Endothelial cell of hepatic sinusoid (primary cell): Measurements from ENCODE around the gene SLC5A9.
"Not testable (repeated sequence)": the region's sequence is repeated elsewhere in the genome, so short reads cannot be mapped to it uniquely, and the experiment has no call there.

ENCODE experiments used
- in situ Hi-C: cut with HindIII; loops from 2 replicates; pipeline ENCODE4 v1.10.0; 2017; ENCODE audit warnings: low sequenced_read_pairs

SLC5A9 gene

DNA sequence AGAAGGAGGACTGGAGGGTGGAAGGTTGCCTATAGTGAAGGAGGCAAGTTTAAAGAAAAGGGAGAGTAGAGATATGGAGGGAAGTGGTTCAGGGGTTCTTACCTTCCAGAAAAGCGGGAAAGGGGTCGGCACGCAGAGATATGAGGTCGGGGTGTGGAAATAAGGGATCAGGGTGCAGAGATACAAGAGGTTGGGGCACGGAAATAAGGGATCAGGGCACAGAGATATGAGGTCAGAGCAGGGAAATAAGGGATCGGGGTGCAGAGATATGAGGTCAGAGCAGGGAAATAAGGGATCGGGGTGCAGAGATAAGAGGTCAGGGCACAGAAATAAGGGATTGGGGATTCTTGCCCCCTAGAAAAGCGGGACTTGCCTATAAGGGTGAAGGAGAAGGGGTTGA, 9.1 kb upstream of the SLC5A9 start:
- in situ Hi-C loops, result not testable (repeated sequence)

DNA sequence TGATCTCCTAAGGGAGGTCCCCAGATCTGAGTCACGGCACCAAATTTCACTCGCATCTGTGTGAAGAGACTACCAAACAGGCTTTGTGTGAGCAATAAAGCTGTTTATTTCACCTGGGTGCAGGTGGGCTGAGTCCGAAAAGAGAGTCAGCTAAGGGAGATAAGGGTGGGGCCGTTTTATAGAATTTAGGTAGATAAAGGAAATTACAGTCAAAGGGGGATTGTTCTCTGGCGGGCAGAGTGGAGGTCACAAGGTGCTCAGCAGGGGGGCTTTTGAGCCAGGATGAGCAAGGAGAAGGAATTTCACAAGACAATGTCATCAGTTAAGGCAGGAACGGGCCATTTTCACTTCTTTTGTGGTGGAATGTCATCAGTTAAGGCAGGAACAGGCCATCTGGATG, 8.2 kb upstream of the SLC5A9 start:
- in situ Hi-C loops, result not testable (repeated sequence)

DNA sequence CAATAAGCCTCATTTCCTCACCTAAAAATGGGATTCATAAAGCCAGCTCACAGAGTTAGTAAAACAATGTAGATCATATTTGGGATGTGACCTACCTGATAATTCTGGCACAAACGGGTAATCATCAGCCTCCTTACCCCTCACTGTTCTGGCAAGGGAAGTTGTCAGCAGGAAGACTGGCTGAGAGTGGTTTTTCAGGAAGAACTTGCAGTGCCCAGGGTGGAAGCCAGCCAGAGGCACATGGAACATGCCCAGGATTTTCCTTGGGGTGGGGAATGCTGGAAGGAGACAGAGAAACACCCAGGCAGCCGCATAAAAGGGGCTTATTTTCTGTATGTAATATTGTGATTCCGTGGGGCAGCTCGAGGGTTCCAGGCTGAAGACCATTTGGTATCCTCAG, 7.7 kb upstream of the SLC5A9 start:
- in situ Hi-C loops, result no loop called here

DNA sequence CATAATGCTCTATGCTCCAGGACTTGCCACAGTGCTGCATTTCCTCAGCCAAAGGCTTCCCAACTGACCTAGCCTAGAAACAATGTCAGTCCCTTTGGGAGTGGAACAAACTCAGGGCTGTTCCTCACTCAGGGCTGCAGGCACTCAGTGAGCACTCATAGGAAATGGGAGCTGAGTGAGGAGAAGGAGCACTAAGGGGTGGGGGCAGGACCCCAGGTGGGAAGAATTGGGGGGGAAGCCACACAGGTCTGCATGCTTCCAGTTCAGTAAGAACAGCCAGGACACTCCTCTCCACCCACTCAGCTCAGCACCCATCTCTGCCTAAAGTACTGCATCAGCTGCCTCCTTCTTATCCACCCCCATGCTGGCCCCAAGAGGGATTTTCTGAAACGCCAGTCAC, 7.3 kb upstream of the SLC5A9 start:
- in situ Hi-C loops, result no loop called here

DNA sequence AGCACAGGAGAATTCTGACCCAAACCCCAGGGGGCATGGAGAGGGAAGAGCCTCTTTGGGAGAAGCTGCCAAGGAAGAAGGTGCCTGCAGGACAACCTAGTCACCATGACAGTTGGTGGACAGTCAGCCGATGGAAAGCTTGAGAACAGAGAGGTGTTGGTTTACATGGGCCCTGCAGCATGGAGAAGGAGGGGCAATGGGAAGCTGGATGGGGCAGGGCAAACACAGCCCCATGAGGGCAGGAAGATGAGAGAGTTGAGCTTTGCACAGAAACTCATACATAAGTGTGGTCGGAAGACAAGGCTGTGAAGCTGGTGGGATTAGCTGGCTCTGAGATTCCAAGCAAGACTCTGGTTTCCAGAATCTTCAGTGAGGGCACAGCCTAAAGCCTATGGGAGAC, 6.6 kb upstream of the SLC5A9 start:
- in situ Hi-C loops, result no loop called here

DNA sequence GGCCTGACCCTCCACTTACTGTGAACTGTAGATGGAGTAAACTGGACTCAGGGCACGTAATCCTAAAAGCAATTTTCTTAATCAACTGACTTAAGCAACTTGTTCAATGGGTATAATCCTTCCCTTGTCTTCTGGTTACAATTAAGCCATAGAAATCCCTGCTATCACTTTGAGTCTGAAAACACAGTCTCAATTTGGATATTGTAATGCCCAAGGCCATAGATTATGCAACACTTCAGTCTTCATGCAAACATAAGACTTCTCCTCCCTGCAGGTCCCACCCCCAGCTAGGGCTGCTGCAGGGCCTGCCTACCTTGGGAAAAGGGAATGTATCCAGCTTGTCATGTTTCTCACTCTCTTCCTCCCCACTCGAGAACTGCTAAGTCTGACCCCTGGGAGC, 6.2 kb upstream of the SLC5A9 start:
- in situ Hi-C loops, result no loop called here

DNA sequence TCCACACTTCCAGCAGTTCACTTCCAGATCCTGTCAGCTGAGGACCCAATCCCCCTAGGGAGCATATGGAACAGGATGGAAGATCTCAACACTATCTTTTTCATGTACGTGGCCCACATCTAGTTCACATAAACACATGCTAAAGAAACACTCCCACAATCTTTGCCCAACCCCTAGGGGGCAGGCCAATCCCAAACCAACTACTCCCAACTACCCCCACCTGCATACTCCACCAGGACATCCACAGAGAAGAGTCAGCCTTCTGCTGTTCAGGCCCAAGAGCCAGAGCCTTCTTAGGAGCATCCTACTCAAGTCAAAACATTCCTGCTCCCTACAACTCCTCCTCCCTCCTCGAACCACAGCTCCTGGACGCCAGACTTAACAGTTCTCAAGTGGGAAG, 5.6 kb upstream of the SLC5A9 start:
- in situ Hi-C loops, result no loop called here

DNA sequence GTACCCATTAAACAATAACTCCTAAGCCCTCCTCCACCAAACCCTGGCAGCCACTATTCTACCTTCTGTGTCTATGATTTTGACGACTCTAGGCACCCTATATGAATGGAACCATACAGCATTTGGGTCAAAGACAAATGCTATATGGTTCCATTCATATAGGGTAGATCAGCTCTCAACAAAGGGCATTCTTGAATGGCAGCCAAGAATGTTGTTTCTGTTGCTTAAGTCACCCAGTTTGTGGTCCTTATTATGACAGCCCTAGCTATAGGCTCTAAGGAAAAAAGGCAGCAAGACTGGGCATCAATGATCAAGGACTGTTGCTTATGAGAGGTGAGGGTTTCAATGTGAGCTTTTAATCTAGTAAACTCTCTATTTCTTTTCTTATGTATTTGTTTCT, 4.7 kb upstream of the SLC5A9 start:
- in situ Hi-C loops, result no loop called here

DNA sequence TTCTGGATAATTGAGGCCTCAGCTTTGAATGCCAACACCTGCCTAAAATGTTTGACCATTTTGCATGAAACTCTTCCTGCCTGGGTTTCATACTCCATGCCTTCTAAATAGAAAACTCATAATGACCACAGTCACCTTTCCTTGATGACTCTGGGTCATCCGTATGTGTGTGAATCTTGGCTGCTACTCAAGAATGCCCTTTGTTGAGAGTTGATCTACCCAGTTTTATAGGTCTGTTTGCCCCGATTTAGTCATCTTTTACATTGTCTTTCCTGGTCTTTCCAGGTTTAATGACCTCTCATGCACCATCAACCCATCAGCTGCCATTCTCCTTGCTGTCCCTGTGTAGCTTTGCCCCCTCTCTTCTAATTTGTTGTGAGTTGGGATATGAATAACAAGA, 2.7 kb upstream of the SLC5A9 start:
- in situ Hi-C loops, result no loop called here

DNA sequence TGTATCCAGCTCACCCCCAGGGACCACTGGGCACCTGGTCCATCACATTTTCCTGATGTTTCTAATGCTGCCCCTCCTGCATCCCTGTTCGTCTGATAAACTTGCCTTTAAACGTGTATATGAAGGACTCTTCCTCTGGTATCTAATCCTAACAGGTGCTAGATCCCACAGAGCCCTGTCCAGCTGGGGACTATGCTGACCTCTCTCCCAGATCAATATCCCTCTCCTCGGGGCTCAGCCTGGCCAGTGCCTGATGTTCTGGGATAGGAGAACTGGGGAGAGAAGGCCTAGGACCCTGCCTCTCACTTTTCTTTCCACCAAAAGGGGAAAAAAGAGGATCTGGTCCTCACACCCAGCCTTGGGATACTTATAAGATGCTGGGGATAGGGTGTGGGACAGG, 1.4 kb upstream of the SLC5A9 start:
- in situ Hi-C loops, result no loop called here

DNA sequence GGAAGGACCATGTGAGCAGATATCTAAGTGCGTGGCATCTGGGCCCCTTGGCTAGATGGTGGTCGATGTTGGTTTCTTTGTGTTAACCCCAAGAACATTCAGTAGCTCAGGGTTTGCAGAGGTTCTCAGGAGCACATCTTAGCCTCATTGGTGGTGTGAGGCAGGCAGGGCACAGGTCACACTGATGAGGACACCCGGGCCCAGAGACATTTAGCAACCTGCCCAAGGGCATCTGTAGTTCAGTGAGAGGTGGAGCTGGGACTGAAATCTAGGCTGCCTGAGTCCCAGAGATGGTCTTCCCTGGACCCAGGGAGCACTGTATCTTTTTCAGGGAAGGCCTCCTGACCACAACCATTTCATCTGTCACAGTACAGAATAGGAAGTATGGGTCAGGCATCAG, 859 bp upstream of the SLC5A9 start:
- in situ Hi-C loops, result no loop called here

DNA sequence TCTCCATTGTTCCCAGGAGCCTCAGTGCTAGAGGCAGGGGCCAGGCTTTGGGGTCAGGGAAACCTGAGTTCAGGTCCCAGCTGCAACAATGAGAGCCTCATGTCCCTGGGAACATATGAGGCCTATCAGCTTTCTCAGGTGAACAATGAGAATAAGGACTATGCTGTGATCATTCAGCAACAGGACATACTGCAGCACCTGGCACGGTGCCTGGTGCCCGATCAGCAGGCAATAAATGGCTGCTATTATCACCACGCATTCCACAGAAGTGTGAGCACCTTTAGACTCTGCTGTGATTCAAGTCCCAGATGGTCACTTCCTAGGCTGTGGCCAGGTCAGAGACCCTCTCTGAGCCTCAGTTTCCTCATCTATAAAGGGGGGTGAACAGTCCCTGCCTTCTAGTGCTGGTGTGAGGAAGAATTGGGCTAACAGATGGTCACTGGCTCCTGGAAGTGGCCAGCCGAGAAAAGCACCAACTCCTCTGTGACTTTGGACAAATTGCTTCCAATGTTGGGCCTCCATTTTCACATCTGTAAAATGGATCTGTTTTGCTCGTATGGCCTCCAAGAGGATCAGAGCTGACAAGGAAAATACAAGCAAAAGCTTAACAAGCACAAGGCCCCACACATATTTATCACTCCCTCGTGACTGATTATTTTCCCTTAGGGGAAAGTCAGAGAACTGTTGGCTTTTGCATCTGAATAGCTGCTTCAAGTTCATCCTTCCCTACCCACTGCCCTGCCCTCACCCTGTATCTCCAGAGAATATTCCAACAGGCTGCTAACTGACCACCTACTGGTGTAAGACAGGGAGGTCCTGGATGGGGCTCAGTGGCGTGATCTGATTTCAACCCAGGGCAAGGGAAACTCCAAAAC, 1.1 kb downstream of the SLC5A9 start:
- in situ Hi-C loops, result no loop called here

DNA sequence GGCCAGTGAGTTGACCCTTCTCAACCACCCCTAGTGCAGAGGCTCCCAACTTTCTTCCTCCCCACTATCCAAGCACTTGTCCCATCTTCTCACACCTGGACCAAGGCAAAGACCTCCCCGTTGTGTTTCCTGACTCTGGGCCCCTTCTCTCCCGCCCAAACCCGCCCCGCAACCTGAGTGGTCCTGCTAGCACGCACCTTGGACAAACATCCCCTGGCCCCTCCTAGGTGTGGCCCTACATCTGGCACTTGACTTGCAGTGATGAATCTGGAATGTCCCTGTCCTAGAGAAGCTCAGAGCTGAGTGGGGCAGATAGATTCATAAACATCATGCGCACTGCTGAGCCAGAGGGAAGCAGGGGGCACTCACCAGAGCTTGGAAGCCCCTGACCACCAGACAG, 2.3 kb downstream of the SLC5A9 start:
- in situ Hi-C loops, result no loop called here

DNA sequence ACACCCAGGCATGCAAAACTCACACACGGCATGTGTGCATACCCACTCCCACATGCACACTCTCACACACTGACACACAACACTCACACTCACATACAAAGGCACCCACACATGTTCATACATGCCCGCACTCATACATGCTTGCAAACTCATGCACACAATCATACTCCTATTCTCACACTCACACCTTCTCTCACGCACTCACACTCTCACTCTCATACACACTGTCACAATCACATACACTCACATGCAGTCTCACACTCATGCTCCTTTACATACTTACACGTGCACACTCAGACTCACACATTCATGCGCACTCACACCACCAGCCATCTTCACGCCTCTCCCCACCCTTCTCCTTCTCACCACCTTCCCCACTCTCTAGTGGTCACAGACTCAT, 3.1 kb downstream of the SLC5A9 start:
- in situ Hi-C loops, result no loop called here

DNA sequence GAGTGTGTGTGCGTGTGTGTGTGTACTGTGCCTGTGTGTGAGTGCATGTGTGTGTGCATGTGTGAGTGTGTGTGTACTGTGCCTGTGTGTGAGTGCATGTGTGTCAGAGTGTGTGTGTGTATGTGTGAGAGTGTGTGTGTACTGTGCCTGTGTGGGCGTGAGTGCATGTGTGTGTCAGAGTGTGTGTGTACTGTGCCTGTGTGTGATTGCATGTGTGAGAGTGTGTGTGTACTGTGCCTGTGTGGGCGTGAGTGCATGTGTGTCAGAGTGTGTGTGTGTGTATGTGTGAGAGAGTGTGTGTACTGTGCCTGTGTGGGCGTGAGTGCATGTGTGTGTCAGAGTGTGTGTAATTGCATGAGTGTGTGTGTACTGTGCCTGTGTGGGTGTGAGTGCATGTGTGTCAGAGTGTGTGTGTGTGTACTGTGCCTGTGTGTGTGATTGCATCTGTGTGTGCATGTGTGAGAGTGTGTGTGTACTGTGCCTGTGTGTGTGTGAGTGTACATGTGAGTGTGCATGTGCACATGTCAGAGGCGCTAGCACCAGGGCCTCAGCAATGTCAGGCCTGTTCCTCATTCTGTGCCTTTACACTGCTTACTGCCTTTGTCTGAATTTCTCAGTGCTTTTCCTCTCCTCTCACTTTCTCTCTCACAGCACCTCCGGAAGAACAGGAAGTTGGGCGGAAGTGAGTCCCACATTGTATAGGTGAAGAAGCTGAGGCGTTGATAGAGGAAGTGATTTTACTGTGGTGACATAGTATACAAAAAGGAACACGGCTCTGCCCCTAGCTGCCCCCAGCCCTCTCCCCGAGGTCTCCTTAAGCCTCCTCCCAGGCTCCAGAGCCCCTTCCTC, 4.9 kb downstream of the SLC5A9 start:
- in situ Hi-C loops, result no loop called here

DNA sequence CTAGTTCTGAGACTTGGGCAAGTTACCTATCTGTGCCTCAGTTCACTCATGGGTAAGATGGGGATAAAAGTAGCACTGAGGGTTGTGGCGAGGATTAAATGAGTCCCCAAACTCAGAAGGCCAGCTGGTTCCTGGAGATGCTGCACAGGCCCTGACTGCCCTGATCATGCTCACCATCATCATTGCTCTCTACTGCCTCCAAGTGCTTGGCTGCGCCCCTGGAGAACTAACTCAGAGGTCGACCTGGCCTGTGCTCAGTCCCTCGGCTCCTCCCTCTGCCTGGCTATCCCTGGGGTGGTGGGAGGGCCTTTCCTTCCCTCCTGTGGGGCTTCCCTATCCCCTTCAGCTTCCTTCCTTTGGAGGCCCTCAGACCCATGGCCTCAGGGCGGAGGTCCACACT, 5.6 kb downstream of the SLC5A9 start:
- in situ Hi-C loops, result no loop called here

DNA sequence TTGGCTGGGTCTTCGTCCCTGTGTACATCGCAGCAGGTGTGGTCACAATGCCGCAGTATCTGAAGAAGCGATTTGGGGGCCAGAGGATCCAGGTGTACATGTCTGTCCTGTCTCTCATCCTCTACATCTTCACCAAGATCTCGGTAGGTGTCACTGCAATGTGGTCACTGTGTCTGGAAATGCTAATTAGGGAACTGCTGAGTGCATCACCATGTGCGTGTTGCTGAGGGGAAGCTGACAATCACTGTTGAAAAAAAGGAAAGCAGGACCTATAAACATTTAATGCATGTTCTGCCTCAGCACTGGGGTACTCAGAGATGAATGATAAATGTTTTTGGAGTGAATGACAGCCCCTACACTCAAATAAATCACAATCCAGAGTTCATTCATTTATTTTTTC, 6.8 kb downstream of the SLC5A9 start:
- in situ Hi-C loops, result no loop called here

DNA sequence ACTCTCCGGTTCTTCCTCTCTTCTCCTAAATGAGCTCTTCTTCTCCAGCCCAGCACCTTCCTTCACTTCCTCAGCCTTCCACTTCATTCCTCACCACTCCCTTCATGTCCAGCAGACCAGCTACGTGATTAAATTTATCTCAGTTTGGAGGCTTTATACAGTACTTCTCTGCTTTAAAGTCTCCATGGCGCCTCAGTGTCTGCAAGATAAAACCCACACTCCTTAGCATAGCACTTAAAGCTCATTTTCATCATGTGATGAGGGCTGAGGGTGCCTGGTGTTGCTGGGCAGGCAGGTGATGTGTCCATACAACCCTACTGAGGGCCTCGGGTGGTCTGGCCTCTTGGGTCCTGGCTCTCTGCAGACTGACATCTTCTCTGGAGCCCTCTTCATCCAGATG, 7.7 kb downstream of the SLC5A9 start:
- in situ Hi-C loops, result no loop called here

DNA sequence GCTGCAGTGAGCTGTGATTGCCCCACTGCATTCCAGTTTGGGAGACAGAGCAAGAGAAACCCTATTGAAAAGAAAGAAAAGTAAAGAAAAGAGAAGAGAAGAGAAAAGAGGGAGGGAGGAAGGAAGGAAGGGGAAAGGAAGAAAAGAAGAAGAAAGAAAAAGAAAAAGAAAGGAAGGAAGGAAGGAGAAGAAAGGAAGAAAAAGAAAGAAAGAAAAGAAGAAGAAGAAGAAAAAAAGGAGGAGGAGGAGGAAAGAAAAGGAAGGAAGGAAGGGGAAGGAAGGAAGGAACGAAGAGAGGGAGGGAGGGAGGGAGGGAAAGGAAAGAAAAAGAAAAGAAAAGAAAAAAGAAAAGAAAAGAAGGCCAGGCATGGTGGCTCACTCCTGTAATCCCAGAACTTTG, 10.2 kb downstream of the SLC5A9 start:
- in situ Hi-C loops, result no loop called here

DNA sequence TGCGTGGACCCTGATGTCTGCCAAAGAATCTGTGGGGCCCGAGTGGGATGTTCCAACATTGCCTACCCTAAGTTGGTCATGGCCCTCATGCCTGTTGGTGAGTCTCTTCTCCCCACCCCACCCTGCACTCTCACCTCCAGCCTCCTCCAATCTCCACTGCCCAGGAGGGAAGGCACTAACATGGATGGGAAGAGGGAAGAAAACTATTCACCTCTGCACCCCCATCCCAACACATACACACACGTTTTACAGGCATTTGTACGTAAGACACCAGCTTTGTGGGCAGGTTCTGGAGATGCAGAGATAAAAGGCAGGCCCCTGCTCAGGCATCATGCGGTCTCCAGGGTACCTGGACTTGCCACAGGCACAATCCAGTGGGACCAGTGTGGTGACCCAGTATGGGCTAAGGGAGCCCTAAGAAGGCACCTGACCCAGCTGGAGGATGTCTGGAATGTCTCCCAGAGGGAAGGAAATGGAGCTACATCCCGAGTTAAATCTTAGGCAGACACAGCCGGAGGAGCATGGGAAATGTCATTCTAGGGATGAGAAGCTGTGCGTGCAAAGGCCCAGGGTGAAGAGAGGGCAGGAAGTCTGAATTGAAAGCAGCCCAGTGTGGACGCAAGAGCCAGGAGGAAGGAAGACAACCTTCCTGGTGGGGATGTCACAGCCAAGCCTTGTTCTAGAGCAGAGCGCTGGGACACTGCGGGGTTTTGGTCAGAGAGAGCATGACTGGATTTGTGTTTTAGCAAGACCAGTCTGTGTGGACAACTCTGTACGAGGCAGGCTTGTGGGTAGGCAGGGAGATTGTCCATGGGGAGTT, 11.4 kb downstream of the SLC5A9 start:
- in situ Hi-C loops, result no loop called here

DNA sequence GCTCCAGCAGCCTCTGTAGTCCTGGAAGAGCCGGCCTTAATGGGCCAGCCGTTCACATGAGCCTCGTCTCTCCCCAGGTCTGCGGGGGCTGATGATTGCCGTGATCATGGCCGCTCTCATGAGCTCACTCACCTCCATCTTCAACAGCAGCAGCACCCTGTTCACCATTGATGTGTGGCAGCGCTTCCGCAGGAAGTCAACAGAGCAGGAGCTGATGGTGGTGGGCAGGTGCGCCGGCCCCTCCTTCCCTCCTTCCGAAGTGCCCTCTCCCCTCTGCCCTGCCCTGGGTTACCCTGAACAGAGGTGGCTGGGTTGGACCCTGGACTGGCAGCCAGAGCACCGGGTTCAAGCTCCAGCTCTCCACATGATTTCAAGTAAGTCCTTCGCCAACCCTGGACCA, 13.1 kb downstream of the SLC5A9 start:
- in situ Hi-C loops, result loop anchor here (5.0 kb wide), 1 partner anchor 37 kb away; no protein-coding TSS in a partner anchor
